Body of pancreas (tissue), 4 donors: ENCODE results near the gene CRB1.

Experiments
- CTCF ChIP-seq, 7 experiments: fragments of 450-650 bp in 4 of 7; fragments of 200-600 bp in 3 of 7; sonication (generic) in 3 of 7; IDR thresholded peaks; one replicate each; pipeline ENCODE4 v1.5.1; 2016 to 2019; ENCODE audit warnings: antibody characterized with exemption in 7 of 7
- POLR2A ChIP-seq, 3 donors: fragments of 450-650 bp; IDR thresholded peaks; one replicate each; pipeline ENCODE4 v1.6.1; 2016; ENCODE audit warnings: antibody characterized with exemption in 3 of 3, mild to moderate bottlenecking in 2 of 3

GRCh38 chr1:197331565-197331964, 63.5 kb downstream of the CRB1 start:
- TF ChIP-seq CTCF (IDR thresholded peaks at IDR 0.05) (no peak), POLR2A (IDR thresholded peaks at IDR 0.05) (no peak)
